Kidney epithelial cell (primary cell): Measurements from ENCODE around the gene CALN1. TPM values are rescaled to one million over a fixed set of nuclear protein-coding genes. Genes with fewer than 3 reads are reported as not detected.

ENCODE experiments used
- DNase-seq: peaks from one replicate; pipeline ENCODE4 v3.0.0-alpha.2; 2010; ENCODE audit warnings: low read depth
- H3K27me3 ChIP-seq: 2 replicates; pipeline ENCODE4 v1.6.0; 2011; ENCODE audit warnings: low read length; ENCODE audit not compliant: control insufficient read depth, insufficient read depth
- H3K36me3 ChIP-seq: 2 replicates; pipeline ENCODE4 v1.5.1; 2011; ENCODE audit warnings: low read length; ENCODE audit not compliant: control insufficient read depth, insufficient read depth
- H3K4me3 ChIP-seq: 2 replicates; pipeline ENCODE4 v1.5.1; 2011; ENCODE audit warnings: low read depth, mild to moderate bottlenecking, control low read depth, low read length
- CTCF ChIP-seq: IDR thresholded peaks from 2 replicates; pipeline ENCODE4 v1.5.1; 2011; ENCODE audit warnings: mild to moderate bottlenecking, moderate library complexity, low read length, control low read depth, inconsistent platforms; ENCODE audit not compliant: insufficient read depth, poor library complexity, severe bottlenecking
- total RNA-seq: library from RNA; depleted of rRNA; stranded (reverse); fragments of >200 nt; gene quantifications from 2 replicates; pipeline ENCODE4 v1.2.3, GENCODE V29; 2015

CALN1 gene
- total RNA-seq, 1 donor from 2014 or later: not detected

GRCh38 chr7:72435925-72436480 lies 23.9 kb upstream of the CALN1 start:
- TF ChIP-seq CTCF: no peak
- no peaks in the 10 kb centered on the region for H3K36me3 ChIP-seq

GRCh38 chr7:72435366-72435765 lies 23.2 kb upstream of the CALN1 start:
- no peaks in the 10 kb centered on the region for H3K27me3 ChIP-seq
- no peak for DNase-seq
- no peak for TF ChIP-seq CTCF
- H3K36me3 ChIP-seq: no peaks in the 10 kb centered on the region
- no peak overlapping the region for H3K4me3 ChIP-seq

More at GRCh38 chr7:72435925-72436480, 23.9 kb upstream of the CALN1 start:
- no peak for DNase-seq
- Histone ChIP-seq H3K4me3 (no peak overlapping the region), H3K27me3 (no peaks in the 10 kb centered on the region)

- TF ChIP-seq CTCF: no peak
- no peak for DNase-seq
- Histone ChIP-seq H3K4me3 (no peak overlapping the region), H3K27me3 (no peaks in the 10 kb centered on the region), H3K36me3 (no peaks in the 10 kb centered on the region)
These were observed 18.4 kb upstream of the CALN1 start for GRCh38 chr7:72430531-72430930.

- no peaks in the 10 kb centered on the region for H3K27me3 ChIP-seq
- TF ChIP-seq CTCF: no peak
These were observed 17.2 kb upstream of the CALN1 start for GRCh38 chr7:72429316-72429715.

GRCh38 chr7:72416846-72417245 lies 4.7 kb upstream of the CALN1 start:
- no peaks in the 10 kb centered on the region for H3K36me3 ChIP-seq
- no peaks in the 10 kb centered on the region for H3K27me3 ChIP-seq
- H3K4me3 ChIP-seq: no peak overlapping the region
- no peak for DNase-seq
- no peak for TF ChIP-seq CTCF

More at GRCh38 chr7:72429316-72429715, 17.2 kb upstream of the CALN1 start:
- no peak overlapping the region for H3K4me3 ChIP-seq
- no peak for DNase-seq
- no peaks in the 10 kb centered on the region for H3K36me3 ChIP-seq

GRCh38 chr7:72415586-72415985 lies 3.4 kb upstream of the CALN1 start:
- TF ChIP-seq CTCF: no peak

More at GRCh38 chr7:72415586-72415985, 3.4 kb upstream of the CALN1 start:
- DNase-seq: no peak
- no peaks in the 10 kb centered on the region for H3K36me3 ChIP-seq
- H3K27me3 ChIP-seq: no peaks in the 10 kb centered on the region
- no peak overlapping the region for H3K4me3 ChIP-seq
